K562 (cell line): Measurements from ENCODE around the gene CTNNBL1. TPM values are rescaled to one million over a fixed set of nuclear protein-coding genes. Genes with fewer than 3 reads are reported as not detected.

Source experiments
- CTCFL ChIP-seq: IDR thresholded peaks from 2 replicates; pipeline ENCODE4 v1.6.1; 2011; ENCODE audit warnings: borderline replicate concordance, low read depth, mild to moderate bottlenecking, moderate library complexity, low read length; ENCODE audit not compliant: insufficient read depth, poor library complexity, severe bottlenecking
- GTF3C2 ChIP-seq: IDR thresholded peaks from 3 replicates; pipeline ENCODE4 v1.6.1; 2011; ENCODE audit warnings: borderline replicate concordance, mild to moderate bottlenecking, moderate library complexity; ENCODE audit not compliant: insufficient read length; ENCODE audit errors: extremely low read depth
- RAD21 ChIP-seq, 2 experiments: fragments of 250-450 bp in 1 of 2; fragments of 450-650 bp in 1 of 2; sonication (Bioruptor Pico) in 1 of 2; formaldehyde crosslinking in 1 of 2; IDR thresholded peaks in 1 of 2; conservative IDR thresholded peaks in 1 of 2; 2 replicates each; pipeline versions ENCODE4 v1.4.0 to v1.8.0; 2020 to 2022; ENCODE audit warnings: mild to moderate bottlenecking in 2 of 2, moderate library complexity in 1 of 2
- RB1 ChIP-seq: fragments of 450-650 bp; IDR thresholded peaks from 2 replicates; pipeline ENCODE4 v1.6.1; 2017; ENCODE audit warnings: low read depth, mild to moderate bottlenecking
- polyA plus RNA-seq, 8 experiments: library from polyadenylated mRNA; depleted of rRNA in 4 of 8; stranded (reverse) in 5 of 8; unstranded in 3 of 8; fragments of >200 nt; fragmentation: Nextera tagmentation in 2 of 8; fragmentation: Illumina TruSeq in 1 of 8; extraction: Ambion mirVana in 2 of 8; extraction: Trizol in 1 of 8; gene quantifications; 2 replicates each; pipeline versions ENCODE4 v1.2.1 to v1.2.3, GENCODE V29; 2011 to 2014; ENCODE audit warnings: inconsistent platforms in 1 of 8, missing spikeins in 1 of 8
- total RNA-seq, 7 experiments: library from RNA; depleted of rRNA in 6 of 7; stranded (reverse); fragments of >200 nt in 6 of 7; fragmentation: Illumina TruSeq in 2 of 7; extraction: Trizol in 2 of 7; gene quantifications; 2 replicates each; pipeline versions ENCODE4 v1.2.1 to v1.2.3, GENCODE V29; 2011 to 2021; ENCODE audit warnings: low replicate concordance in 1 of 7
- TF ChIP-seq, protein P1 (sequence below), 2 experiments: fragments of 450-650 bp; formaldehyde crosslinking in 1 of 2; IDR thresholded peaks; 2 replicates each; pipeline versions ENCODE4 v1.4.0 to v1.6.1; 2014 to 2020; ENCODE audit warnings: mild to moderate bottlenecking in 2 of 2, borderline replicate concordance in 1 of 2, low read depth in 1 of 2
- TF ChIP-seq, protein P2 (sequence below): fragments of 250-450 bp; sonication (Bioruptor Pico); IDR thresholded peaks from 2 replicates; pipeline ENCODE4 v1.5.0; 2020; ENCODE audit warnings: mild to moderate bottlenecking, borderline replicate concordance

Gene CTNNBL1
- total and polyA plus RNA-seq, 9 of the 15 experiments (the other 6 are each of a cell fraction or from before 2014, with no cell fraction given) = 32.4 to 85.6 (median 43.6) TPM

GRCh38 chr20:37903317-37904007 lies 209.6 kb downstream of the CTNNBL1 start (continued):
- TF ChIP-seq, protein P1, sequence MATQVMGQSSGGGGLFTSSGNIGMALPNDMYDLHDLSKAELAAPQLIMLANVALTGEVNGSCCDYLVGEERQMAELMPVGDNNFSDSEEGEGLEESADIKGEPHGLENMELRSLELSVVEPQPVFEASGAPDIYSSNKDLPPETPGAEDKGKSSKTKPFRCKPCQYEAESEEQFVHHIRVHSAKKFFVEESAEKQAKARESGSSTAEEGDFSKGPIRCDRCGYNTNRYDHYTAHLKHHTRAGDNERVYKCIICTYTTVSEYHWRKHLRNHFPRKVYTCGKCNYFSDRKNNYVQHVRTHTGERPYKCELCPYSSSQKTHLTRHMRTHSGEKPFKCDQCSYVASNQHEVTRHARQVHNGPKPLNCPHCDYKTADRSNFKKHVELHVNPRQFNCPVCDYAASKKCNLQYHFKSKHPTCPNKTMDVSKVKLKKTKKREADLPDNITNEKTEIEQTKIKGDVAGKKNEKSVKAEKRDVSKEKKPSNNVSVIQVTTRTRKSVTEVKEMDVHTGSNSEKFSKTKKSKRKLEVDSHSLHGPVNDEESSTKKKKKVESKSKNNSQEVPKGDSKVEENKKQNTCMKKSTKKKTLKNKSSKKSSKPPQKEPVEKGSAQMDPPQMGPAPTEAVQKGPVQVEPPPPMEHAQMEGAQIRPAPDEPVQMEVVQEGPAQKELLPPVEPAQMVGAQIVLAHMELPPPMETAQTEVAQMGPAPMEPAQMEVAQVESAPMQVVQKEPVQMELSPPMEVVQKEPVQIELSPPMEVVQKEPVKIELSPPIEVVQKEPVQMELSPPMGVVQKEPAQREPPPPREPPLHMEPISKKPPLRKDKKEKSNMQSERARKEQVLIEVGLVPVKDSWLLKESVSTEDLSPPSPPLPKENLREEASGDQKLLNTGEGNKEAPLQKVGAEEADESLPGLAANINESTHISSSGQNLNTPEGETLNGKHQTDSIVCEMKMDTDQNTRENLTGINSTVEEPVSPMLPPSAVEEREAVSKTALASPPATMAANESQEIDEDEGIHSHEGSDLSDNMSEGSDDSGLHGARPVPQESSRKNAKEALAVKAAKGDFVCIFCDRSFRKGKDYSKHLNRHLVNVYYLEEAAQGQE (IDR thresholded peaks at IDR 0.05; ENCODE audit: borderline replicate concordance) = peak; percentile 15; the same call in 1 of the 2 replicates
- TF ChIP-seq, protein P1 (CRISPR knock-in tag; IDR thresholded peaks at IDR 0.05; ENCODE audit: low read depth) = no peak
- TF ChIP-seq RB1 (0 out of 2 replicates have a peak, but pooled peaks have one; percentile 6), CTCFL (peak; percentile 74), RAD21 (CRISPR knock-in tag; conservative IDR thresholded peaks at IDR 0.05 in 1 of 2, IDR thresholded peaks at IDR 0.05 in 1 of 2) (peak in 1 of 2 experiments; percentile 29; a peak in 1 of 4 replicates), GTF3C2 (peak; percentile 75)
- TF ChIP-seq, protein P2, sequence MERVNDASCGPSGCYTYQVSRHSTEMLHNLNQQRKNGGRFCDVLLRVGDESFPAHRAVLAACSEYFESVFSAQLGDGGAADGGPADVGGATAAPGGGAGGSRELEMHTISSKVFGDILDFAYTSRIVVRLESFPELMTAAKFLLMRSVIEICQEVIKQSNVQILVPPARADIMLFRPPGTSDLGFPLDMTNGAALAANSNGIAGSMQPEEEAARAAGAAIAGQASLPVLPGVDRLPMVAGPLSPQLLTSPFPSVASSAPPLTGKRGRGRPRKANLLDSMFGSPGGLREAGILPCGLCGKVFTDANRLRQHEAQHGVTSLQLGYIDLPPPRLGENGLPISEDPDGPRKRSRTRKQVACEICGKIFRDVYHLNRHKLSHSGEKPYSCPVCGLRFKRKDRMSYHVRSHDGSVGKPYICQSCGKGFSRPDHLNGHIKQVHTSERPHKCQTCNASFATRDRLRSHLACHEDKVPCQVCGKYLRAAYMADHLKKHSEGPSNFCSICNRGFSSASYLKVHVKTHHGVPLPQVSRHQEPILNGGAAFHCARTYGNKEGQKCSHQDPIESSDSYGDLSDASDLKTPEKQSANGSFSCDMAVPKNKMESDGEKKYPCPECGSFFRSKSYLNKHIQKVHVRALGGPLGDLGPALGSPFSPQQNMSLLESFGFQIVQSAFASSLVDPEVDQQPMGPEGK = no peak
